GM04504 (cell line): ENCODE results near the gene TNIK.
A peak's percentile ranks its signal among the peaks of the same experiment; 100 is the strongest.

Experiments
- DNase-seq: peaks from one replicate; pipeline ENCODE4 v3.0.0-alpha.2; 2012; ENCODE audit warnings: low read depth

Gene TNIK

DNA sequence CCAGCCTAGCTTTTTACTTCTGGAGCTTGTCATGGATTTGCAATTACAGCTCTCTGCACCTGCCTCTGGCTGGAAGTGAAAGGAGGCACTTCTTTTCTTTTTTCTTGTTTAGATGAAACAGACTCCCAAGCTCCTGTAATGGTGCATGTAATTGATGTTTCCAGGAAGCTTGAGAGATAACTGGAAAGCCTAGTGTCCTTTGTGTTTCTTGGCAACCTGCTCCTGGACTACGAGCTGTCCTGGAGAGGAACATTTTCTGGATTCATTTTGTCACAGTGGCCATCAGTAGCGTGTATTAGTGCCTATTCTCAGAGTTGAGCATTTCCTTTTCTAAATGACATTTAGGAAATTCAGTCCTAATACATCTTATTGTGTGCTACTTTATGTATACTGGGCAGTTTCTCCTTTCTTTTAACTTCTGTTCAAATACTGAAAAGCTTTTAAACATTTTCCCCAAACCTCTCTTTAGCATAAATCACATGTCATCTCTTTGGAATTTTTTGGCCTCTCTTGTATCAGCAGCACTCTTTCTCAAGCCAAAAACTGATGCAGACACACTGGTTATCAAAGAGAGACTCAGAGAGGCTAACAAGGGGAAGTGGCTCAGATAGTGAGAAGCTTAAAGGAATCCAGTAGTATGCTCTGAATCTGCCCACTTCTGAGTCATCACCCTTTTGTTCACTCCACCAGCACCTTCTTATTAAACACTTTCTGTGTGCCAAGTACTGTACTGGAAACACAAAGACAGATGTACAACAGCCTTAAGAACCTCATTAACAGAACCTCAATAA, 371.0 kb downstream of the TNIK start:
- peak; percentile 70 for DNase-seq

DNA sequence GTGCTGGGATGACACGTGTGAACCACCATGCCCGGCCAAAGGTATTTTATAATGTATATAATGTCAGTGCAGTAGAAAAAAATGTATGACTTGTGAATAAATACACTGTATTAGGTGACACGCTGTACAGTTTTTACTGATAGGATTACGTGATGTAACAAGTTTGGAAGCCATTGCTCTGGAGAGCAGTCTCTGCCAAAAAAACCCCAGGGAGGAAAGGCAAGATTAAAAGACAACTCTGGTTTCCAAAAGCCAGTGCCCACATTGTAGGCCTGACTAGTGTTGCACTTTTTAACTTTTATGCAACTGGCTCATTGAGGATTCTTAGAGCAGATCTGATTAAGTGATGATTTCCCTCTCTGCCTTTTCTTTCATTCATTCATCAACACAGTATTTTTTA, 371.7 kb downstream of the TNIK start:
- no peak for DNase-seq

DNA sequence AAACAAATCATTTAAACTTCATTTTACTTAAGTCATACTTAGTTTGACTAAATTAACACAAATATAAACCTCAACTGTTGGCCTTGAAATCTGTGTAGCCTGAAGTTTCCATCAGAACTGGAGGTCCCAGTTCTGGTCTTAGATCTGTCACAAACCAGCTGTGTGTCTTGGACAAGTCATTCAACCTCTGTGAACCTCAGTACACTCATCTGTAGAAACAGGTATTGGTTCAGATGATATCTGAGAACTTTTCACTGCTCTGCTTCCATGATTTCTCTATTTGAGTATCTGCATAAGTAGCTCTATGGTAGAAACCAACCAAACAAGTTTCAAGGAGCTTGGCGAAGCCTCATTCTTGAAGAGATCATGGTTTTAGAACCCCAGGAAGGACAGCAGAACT, 373.3 kb downstream of the TNIK start:
- no peak for DNase-seq

DNA sequence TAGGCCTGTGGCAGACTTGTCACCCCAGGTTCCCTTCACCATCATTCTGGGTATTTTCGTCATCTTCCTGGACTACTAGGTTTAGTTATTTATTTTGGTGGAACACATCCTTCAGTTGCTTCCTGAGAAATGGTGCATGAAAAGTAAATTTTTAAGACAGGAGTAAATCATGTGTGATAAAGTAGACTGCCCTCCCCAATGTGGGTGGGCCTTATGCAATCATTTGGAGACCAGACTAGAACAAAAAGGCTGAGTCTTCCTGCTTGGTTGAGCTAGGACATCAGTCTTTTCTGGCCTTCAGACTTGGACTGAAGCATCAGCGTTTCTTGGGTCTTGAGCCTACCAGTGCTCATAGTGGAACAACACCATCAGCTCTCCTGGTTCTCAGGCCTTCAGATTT, 382.9 kb downstream of the TNIK start:
- DNase-seq: no peak

DNA sequence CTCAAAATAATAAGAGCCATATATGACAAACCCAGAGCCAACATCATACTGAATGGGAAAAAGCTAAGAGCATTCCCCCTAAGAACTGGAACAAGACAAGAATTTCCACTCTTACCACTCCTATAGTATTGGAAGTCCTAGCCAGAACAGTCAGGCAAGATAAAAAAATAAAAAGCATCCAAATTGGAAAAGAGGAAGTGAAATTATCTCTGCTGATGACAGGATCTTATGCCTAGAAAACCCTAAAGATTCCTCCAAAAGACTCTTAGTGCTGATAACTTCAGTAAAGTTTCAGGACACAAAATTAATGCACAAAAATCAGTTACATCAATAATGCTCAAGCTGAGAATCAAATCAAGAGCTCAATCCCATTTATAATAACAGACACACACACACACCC, 387.8 kb downstream of the TNIK start:
- DNase-seq: no peak

DNA sequence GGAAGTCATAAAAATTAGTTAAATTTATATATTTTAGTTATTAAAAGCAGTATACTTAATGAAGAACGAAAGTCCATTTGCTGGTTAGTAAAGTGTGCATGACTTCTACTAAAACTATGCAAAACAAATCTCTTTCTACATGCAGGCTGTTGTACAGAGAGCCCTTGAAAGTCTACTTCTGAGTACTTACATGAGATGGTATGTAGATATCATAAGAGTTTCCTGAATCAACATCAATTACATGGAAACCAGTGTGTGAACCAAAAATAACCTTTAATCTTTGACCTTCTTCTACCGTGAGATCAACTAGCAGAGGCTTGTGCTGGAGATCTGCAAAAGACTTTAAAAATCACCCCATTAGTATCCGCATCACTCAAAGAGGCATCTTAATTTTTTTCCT, 391.5 kb downstream of the TNIK start:
- DNase-seq: no peak

DNA sequence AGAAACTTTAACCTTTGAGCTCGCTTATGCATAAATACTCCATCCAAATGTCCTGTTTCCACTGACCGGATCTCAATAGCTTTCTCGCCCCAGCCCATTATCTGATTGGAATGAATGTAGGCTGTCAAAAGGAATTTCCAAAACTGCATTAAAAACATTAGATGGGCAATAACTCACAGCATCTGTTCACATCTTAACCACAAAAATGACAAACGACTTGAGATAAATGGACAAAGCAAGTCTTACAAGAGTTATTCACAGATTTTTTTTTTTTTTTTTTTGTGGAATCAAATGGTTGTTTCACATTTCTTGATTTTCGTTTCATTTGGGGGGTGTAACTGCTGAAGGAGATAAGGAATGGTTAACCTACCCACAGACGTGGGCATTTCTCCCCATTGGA, 394.0 kb downstream of the TNIK start:
- DNase-seq: no peak

DNA sequence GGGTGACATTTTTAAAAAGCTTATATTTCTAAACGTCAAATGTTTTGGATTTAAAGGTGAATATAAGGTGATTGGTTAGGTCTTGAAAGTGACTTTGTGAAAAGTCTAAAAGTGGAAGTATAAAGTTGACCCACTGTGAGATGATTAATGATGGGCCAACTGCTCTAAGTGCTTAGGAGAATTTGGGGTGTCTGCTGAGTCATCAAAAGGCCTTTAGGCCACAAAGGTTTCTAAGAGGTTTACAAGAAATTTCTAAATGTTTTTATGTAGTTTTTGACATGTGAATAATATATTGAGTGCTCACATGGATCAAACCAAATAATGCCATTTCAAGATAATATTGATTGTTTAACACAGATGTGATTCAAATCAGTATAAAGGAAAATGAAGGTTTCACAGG, 394.5 kb downstream of the TNIK start:
- DNase-seq: no peak

DNA sequence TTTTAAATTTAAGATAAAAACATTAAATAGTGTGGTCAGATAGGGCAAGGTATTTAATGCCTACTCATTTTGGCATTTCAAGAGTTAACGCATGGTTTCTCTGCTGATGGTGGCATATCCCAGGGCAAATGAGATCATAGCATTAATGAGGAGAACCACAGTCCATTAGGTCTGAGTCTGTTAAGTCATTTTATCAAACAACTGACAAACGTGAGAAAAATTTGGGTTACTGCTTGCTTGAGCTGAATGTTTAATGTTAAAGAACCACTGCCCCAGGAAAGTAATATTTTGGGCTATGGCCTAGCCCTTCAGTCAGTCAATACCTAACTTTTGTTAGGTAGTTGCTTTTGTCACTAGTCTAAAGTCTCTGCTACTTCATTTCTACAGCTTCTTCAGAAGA, 395.7 kb downstream of the TNIK start:
- DNase-seq: no peak

DNA sequence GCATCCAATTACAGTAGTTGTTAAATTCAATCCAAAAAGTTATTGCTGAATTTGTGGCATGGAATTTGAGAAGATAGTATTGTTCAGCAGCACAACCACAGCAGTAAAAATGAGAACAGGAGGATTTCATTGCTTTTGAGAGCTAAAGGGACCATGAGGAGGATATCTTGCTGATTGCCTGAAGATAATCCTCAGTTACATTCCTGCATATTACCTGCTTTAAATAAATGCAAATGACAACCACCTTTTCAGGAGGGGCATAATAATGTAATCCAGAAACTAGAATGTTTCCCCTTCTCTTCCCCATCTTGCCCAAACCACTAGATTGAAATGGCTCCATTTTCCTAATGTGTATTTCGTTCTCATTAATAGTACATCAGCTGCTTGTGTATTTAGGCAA, 398.5 kb downstream of the TNIK start:
- no peak for DNase-seq

DNA sequence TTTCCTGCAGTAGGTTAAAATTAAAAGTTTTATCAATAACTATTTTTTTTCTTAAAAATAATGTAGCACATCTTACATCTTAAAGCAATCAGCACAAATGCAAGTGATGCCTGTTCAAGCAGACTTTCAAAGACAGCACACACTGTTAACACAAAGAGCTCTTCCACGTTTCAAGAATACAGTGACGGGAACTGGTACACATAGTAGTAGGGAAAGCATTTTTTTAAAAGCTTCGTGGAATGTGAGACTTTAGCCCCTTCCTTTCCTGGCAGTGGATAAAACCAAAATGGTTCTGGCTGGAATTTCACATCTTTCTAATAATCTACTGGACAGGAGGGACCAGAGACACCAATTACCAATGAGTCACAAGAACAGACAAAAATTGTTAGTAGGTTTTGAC, 400.2 kb downstream of the TNIK start:
- no peak for DNase-seq

DNA sequence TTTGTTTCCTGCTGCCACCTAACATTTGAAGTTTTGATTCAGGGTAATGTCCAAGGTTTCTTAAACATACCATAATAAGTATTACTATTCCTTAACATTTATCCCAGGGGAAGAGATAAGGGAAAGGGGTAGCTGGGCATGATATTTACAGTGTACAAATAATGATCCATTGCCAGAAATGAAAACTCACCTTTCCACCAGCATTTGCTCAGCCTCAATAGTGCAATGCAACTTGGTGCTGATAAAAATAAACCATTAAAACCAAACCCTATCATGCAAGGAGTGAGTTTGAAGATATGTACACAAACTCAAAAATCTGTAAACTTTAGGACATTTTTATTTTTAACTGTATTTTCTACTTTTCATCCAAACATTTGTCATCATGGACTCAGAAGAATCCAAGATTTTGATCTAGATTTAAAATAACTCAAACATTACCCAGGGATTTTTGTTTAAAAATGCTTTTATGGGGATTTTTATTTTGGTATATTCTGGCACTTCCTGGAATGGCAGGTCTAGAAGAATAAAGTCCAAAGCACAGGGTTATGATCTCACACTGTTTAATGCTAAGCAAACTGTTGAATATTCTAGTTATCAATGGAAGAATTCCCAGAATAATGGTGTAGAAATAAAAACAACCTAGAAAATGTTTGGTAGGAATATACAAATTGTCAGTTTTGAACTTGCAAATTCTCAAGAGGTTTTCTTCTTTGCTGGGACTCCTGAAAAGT, 401.2 kb downstream of the TNIK start:
- no peak for DNase-seq

DNA sequence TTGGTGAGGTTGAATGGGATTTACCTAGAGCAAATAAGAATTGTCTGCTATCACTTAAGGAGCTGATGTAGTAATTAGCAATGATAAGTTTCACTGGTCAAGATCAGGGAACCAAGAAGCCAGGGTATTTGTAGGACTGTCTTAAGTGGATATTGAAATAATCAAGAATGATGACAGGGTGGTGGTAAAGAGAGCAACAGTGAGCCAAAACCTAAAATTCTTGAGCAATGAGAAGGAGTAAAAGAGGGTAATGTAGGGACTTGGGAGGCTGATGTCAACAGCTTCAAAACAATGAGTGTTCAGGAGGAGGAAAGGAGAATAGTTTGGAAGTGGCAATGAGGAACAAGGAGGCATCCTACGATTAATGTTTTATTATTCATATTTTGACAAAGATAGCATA, 402.1 kb downstream of the TNIK start:
- DNase-seq: peak; percentile 28

DNA sequence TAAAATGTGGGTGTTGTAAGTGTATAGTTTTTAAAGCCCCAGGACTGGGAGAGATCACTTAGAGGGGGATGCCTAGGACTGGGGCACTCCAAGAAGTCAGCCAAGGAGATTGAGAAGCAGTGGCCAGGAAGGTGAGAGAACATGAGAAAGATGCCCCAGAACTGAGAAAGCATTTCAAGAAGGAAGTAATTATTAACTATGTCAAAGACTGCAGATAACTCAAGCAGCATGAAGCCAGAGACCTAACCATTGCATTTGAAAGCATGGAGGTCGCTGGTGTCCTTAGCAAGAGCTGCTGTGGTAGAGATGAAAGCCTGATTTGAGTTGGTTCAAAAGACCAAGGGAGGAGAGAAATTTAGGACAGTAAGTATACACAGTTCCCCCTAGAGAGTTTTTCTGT, 403.1 kb downstream of the TNIK start:
- no peak for DNase-seq

DNA sequence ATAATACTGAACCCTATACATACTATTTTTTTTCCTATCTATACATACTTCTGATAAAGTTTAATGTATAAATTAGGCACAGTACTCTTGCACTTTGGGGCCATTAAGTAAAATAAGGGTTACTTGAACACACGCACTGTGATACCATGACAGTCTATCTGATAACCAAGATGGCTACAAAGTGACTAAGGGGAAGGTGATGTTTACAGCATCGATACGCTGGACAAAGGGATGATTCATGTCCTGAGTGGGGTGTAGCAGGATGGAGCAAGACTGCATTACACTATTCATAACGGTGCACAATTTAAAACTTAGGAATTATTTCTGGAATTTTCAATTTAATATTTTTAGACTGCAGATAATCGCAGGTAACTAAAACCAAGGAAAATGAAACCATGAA, 403.7 kb downstream of the TNIK start:
- DNase-seq: no peak

DNA sequence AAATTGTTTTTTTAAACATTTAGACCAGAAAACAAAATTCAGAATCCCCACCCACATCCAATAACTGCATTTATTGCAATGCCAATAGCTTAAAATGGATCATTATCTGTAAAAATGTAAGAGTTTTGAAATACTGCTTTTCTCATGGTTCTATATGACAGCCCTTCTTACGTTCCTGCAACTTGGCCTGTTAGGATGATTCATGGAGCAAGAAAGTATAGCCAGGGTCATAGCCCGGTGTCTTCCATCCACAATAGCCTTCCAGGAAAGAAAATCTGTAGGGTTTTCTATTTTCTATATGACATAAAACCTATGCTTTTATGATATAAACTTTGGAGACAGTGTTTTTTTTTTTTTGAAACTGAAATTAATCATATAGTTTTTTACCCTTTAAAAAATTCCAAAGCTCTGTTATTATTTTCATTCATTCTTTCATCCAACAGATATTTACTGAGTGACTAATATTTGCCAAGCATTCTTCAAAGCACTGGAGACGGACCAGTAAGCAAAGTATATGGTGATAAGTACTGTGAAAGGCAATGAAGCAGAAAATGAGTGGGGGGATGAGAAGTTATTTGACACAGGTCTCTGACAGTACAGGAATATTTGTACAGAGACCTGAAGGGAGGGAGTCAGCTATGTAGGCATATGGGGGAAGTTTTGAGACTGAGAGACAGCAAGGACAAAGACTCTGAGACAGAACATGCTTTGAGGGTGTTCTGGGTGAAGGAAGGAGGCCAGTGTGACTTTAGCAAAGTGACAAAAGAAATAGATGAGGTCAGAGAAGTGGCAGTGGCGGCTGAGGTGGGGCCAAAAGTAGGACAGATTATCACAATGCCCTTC, 404.6 kb downstream of the TNIK start:
- DNase-seq: no peak

DNA sequence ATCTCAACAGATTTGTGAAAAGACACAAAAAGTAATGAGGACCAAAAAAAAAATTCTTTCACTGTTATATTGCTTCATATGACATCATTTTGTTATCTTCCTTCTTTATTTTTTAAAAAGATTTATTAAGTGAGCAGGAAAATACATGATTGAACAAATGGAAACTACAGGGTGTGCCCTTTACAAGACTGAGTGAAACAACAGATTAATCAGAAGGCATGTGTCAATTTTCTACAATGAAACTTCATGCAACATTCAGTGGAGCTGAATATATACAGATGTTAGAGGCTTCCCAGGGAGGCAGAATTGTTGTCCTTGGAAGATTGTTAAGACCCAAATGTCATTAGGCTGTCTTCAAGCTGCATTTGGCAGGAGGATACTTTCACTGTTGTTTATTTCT, 405.3 kb downstream of the TNIK start:
- DNase-seq: no peak

DNA sequence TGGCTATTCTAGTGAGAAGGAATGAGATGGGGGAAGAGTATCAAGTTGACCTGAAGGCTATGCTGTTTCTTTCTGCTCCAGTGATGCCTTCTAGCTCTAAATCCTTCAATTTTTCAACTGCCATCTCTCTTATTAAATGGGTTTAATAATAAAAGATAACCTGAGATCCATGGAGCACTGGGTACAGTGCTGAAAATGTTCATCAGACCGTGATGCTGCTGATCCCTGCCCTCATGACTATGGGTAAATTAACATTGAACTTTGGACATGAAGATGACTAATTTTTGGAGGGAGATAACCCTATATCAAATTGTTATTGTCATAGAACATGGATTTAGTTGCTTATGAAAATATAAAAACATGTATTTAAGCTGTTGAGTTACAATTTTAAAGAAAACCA, 406.0 kb downstream of the TNIK start:
- no peak for DNase-seq

DNA sequence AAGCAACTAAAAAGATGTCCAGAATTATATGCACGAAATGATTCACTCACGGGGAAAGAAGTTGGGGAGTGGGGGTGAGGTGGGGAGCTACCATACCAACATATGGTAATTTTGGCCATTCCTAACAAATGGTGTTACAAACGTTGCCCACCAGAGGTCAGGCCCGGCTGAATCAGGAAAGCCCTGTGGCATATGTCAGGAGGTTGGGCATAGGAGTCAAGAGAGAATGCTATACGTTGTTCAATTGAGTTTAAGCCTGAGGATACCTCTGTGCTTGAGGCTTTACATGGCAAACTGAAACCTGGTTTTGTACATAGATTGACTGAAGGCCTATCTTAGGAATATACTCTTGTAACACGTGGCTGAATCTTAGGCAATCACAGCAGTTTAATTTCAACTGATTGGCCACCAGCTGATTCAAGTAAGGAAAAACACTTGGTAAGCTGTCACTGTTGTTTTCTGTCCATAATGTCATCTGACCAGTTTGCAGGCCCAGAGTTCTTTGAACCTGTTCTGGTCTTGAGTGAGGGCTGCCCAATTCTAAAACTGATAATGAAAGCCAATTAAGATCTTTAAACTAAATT, 410.3 kb downstream of the TNIK start:
- peak; percentile 41 for DNase-seq

DNA sequence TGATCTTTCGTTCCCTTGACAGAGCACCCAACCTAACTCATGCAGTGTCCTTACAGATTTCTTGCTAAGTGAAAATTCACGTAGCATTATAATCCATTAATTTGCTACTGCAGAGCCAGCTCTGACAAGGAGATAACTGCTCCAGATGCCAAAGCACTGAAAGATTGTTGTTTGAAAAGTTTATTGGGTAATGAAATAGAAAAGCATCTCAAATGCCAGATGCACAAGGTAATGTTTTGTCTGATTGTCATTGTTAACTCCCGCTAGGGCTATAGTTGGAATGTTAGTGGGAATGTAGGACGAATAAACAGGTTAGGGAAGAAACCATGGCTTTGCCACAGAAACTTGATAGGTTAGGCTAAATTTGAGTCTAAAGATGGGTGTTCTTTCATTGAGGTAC, 413.4 kb downstream of the TNIK start:
- DNase-seq: no peak

DNA sequence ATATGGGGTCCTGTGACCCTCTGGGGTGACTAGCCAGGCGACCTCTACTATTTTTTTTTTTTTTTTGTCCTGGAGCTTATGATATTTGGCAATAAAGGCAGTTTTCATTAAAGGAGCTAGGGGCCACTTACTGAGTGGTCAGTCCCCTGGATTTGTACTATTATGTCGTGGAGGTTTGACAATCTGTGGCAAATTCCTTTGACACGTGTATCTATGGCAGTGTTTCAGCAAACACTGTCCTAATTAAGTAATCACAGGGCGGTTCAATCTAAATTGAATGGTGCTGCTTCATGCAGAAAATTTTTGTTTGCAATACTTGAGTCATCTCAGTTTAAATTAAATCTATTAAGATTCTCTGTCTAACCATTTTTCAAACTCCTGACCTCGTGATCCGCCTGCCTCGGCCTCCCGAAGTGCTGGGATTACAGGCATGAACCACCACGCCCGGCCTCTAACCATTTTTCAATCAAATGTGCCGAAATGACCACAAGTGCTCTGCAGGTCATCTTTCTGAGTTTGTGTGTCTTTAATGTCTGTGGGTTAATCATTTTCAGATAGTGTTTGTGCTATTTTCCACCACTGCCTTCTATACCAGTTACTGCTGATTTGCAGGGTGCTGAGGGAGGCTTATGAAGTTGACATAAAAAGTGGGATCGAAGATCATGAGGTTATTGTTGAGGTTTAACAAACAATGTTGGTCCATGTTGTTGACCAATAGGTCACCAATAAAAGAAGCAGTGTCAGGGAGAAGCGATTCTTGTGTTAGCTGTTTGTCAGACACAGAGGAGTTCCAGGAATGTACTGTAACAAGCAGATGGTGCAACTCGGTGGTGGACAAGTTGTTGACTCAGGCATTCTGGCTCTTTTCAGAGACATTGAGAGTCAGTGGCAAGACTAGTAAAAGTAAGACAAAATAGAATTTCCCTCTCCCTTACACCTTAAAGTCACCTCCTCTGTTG, 415.1 kb downstream of the TNIK start:
- peak; percentile 70 for DNase-seq
